T follicular helper cell (primary cell): ENCODE data around the gene CAVIN1.
"Not testable (repeated sequence)": the region's sequence is repeated elsewhere in the genome, so short reads cannot be mapped to it uniquely, and the experiment has no call there.

Source experiments
- DNase-seq: peaks from one replicate; pipeline ENCODE4 v3.0.0-alpha.2; 2020; ENCODE audit warnings: low read depth

CAVIN1 gene

DNA sequence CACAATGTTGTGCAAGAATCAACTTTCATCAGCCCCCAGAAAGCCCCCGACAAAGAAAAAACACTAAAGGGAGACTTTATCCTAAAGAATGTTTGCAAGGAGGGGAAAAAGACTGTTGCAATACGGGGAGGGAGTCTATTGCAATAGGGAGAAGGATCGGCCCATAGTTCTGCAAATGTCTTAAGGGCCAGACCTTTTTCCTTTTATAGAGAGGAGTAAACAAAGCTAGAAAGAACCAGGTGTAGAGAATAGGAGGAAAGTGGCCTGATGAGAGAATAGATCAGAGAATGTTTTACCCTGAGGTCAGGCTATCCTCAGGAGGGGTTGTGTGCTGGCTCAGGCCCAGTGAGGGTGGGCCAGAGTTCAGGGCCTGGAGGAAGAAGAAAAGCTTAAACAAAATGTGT lies 8.7 kb upstream of the CAVIN1 start:
- no peak for DNase-seq

DNA sequence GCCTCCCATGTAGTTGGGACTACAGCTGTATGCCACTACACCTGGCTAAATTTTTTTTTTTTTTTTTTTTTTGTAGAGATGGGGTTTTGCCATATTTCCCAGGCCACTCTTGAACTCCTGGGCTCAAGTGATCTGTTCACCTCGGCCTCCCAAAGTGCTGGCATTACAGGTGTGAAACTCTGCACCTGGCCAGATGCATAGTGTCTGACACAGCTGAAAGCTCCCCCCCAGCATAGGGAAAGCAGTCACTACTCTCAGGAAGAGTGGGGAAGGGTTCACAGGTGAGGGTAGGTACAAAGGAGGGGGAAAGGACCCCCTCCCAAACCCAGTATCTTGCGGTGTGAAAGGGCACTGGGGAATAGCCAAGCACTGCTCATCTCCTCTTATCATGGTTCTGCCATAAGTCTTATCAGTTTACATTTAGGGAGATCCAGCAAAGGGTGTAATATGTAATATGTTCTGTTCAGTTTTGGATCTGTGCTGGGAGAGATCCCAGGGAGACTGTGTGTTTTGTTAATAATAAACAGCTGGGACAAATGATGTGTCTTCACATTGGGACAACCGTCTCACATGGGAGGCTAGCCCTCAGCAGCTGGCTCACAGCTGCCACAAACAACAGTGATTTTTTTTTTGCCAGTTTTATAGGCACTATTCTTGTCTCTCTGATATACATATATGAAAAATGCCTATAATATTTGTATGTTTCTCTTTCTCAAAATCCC lies 6.8 kb upstream of the CAVIN1 start:
- DNase-seq = no peak

DNA sequence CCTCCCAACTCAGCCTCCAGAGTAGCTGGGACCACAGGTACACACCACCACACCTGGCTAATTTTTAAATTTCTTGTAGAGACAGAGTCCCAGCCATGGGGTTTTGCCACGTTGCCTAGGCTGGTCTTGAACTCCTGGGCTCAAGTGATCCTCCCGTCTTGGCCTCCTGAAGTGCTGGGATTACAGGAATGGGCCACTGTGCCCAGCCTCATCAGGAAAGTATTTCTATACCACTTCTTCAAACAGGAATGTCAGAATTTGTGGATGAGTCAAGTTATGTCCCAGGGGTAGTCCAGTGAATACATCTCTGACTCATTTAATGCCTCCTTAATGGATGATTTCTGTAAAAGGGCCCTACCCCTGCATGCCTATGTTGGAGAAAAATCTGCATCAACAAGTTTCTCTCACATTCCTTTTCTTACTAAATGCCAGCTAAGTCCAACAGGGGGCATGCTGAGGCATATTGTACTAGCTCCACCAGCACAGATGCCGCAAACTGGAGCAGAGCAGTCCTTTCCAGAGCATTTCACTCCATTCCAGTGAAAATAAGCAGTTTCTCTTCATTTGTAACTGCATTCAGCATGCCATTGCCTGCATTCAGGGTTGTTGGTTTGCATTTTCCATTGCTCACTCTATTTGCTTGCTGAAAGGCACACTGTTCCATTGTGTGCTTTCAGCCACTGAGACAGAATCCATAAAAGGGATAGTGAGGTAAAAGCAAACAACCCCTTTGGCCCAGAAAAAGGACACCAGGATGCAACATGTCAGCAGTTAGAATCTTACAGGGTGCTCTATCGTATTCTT lies 5.3 kb upstream of the CAVIN1 start:
- no peak for DNase-seq

DNA sequence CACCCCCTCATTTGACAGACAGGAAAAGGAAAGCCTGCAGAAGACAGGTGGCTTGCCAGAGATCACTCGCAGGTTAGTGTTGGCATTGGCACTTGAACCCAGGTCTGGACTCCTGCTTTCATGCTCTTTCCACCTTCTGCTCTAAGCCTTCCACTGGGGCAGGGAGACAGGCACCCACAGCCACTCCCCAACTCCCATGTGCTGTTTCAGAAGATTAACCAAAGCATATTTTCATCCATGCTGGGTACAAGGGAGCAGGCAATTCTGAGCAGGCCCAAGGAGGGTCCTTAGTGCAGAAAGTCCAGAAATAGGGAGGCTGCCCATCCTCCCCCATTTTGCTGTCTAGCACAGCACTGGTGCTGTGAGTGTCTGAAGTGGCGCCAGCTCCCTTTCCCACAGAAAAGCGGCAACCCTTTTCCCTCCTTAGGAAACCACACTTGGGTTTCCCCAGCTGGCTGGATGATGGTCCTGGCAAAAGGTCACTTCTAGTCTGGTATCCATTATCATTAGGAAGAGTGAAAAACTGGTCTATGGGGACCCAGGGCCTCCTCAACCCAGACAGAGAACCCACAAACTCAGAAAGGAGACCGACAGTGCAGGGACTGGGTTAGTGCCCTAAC lies 2.0 kb upstream of the CAVIN1 start:
- DNase-seq = no peak

DNA sequence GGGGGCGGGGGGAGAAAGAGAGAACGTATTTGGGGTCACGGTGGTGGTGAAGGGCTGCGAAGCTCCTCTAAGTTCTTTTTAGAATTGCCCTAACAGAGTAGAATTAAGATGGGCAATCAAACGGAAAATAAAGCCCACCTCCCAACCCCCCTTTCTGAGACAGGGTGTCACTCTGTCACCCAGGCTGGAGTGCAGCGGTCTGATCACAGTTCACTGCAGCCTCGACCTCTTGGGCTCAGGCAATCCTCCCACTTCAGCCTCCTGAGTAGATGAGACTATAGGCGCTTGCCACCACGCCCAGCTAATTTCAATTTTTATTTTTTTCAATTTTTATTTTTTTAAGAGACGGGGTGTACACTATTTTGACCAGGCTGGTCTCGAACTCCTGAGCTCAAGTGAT lies 710 bp upstream of the CAVIN1 start:
- DNase-seq = no peak

DNA sequence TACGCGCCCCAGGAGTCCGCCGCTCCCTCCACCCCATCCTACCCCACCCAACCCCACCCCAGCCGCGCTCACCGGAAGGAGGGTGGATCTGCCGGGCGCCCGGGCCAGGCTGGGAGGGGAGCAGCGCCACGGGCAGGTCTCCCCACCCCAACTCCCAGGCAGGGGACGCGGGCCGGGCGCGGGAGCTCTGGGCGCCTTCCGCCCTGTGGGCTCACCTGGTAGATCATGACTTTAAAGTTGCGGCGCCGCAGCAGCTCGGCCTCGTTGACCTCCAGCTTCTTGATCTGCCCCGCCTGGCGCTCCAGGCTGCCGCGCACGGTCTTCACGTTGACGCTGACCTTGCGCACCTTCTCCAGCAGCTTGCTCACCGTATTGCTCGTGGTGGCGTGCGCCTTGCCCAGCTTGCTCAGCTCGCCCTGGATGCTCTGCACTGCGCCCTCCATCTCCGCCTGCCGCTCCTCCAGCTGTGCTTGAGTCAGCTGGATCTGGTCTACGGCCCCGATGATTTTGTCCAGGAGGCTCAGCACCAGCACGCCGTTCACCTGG lies 571 bp downstream of the CAVIN1 start:
- DNase-seq = no peak

DNA sequence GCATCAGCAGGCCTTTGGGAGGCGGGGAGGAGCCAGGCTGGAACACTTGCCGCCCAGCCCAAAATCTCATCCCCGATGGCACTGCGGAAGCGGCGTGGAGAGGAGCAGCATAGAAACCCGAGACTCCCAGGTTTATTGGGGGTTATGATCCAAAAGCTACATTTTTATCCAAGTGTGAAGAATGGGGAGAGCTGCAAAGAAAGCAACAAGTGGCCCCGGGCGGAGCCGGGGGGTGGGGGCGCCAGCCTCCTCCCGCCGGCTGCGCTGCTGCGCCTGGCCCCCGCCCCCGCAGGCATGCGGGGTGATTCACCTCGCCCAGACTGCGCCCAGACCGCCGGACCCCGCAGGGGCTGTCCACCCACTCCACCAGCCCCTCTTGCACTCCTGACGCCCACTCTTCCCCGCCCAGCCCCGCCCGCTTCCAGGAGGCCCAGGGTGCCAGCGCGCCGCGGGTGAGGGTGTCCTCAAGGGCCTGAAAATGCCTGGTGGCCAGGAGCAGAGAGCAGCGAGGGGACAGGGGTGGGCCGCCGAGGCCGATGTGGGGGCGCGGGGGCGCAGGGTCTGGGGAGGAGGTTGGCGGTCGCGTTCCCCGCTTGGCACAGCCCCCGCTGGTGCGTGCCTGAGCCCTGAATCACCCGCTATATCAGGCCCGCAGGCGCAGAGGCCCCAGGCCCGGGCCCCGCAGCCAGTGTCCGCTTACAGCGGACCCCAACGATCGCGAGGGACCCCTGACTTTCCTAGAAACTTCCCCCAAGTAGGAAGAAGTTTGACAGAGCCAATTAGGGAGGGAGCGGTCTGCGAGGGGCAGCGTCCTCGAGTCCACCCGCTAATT lies 1.3 kb downstream of the CAVIN1 start:
- DNase-seq = no peak

DNA sequence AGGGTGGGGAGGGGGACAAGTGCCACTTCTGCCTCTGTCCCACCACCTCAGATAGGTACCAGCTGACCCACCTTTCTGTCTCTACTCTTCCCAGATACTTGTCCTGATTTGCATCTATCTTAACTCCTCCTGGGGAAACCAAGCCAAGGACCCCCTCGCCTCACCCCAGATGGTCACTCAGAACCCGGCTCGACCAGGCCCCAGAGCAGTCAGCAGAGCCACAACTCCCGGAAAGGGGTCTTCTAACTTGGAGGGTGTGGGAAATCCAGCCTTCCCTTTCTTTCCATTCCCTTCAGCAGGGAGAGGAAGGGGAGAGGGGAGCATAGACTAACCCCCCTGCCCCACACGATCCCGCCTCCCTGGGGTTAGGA lies 1.9 kb downstream of the CAVIN1 start:
- DNase-seq = no peak

DNA sequence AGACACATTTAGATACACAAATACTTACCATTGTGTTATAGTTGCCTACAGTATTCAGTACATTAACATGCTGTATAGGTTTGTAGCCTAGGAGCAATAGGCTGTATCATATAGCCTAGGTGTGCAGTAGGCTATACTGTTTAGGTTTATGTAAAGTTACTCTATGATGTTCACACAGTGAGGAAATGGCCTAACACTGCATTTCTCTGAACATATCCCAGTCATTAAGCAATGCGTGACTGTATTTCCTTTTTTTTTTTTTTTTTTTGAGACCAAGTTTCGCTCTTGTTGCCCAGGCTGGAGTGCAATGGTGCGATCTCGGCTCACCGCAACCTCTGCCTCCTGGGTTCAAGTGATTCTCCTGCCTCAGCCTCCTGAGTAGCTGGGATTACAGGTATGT lies 5.1 kb downstream of the CAVIN1 start:
- not testable (repeated sequence) for DNase-seq

DNA sequence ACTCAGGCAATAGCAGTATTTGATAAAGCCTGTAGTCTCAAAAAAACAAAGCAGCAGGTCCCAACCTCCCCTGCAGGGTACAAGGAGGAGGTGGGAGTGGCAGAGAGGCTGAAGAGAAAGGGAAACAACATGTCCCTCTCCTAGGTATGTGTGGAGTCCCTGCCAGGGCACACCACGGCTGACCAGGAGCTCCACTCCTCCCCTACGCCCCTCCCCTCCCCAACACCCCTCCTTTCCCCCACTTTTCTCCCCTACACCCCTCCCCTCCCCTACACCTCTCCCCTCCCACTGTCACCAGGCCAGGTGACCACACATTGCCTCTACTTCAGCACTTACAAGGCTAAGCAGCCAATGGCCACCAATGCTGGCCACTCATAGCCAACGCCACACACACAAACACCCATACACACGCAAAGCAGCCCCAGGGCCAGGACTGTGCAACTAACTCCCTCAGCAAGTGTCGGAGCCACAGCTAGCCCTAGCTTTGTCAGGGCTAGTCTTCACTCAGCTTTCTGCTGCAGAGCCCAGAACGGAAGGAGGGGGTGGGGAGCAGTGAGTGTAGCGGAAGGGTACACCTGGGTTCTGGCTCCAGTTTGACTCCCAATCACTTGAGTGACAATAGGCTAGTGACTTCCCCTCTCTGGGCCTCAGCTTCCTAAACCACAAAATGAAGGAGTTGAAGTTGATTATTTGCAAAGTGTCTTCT lies 8.2 kb downstream of the CAVIN1 start:
- DNase-seq = peak; percentile 23

DNA sequence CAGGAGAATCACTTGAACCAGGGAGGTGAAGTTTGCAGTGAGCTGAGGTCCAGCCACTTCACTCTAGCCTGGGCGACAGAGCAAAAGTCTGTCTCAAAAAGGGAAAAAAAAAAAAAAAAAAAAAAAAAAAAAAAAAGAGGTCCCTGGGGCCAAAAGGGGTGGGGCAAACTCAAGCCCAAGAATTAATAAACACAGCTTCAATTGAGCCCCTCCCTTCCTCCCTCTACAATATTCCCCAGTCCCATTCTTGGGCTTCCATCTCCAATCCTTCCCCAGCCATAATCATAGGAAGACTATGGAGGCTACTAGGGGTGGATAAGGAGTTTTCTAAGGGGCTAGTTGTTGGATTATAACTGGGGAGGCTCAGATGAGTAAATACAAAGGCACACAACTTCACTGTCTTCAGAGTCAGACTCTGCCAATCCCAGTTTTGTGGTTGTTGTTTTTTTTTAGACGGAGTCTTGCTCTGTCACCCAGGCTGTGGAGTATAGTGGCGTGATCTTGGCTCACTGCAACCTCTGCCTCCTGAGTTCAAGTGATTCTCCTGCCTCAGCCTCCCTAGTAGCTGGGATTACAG lies 9.5 kb downstream of the CAVIN1 start:
- no peak for DNase-seq

DNA sequence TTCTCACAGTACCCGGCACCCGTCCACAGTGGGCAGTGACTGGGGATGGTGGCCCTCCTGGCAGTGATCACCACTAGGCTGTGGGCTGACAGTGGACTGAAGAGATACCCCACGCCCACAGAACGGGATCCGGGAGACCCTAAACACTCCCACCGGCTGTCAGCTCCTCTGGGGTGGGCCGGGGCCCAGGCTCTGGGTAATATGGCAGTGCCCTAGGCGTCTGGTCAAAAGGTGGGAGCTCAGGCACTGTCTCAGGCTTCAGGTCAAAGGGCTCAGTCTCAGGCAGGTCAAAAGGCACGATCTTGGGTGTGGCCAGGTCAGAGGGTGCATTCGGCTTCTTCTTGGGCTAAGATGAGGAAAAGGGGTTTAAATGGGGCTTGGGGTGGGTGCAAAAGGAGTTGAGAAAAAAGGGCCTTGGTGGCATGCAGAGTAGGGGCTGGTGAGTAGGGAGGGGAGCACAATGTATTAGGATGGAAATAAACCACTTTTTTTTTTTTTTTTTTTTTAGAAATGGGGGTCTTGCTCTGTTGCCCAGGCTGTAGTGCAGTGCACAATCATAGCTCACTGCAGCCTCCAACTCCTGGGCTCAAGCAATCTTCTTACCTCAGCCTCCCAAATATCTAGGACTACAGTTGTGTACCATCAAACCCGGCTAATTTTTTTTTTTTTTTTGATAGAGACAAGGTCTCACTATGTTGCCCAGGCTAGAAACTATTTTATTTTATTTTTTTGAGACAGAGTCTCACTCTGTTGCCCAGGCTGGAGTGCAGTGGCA lies 11.0 kb downstream of the CAVIN1 start:
- DNase-seq = no peak

DNA sequence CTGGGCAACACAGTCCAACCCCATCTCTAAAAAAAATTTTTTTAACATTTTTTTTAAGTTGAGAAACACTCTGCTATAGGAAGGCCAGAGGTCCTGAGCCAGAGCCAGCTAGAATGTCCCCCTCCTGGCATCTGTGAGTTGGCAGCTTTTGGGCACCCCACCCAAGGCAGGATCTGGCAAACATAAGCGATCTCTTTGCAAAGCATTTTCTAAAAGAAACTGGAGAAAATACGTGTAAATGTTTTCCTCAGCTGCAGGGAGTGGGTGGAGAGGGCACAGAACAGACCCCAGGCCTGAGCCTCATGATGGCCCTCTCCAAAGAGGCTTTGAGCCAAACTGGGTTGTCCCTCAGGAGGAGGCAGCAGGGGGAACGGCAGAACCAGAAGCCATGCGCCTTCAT lies 11.7 kb downstream of the CAVIN1 start:
- DNase-seq = no peak

DNA sequence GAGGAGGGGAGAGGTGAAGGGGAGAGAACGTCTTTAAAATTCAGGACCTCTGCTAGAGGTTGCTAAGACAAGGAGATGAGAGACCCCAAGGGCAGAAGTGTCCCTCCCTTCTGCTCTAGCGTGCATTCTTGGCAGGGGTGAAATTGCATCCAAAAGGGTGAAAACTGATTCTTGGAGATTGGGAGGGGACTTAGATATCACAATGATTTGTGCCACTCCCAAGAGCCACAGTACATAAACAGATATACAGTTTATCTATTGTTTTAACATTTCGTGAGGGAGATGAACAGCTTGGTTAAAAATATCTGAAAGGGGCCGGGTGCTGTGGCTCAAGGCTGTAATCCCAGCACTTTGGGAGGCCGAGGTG lies 12.8 kb downstream of the CAVIN1 start:
- no peak for DNase-seq

DNA sequence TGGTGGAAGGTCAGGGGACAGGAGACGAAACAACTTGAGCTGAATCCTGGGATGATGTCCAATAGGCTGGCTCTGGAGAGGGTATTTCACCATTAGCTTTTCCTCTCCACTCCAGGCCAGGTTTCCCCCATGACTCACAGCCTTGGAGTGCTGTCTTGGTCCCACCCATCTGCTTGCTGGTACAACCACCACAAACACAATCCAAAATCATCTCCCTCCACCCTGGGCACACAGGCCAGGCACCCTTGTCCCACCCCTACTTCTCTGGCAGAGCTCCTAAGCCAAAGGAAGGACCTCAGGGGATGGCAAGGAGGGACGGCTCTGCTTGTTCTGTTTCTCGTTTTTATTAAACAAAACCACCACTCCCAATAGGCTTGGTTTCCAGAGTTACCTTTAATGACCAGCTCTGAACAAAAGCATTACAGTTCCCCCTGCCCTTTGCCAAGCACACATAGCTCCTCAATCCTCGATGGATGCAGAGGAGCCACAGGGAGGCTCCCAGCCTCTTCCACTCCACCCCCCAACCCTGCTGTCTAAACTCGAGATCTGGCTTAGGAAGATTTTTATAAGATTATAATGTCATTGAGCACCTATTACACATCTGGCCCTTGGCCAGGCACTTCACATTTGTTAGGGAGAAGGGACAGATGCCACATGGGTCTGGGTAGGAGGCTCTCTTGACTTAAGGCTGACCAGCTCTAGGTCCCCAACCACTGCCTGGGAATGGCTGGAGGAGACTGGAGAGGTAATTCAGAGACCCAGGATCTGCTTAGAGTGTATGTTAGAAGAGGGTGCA lies 13.3 kb downstream of the CAVIN1 start:
- DNase-seq = no peak

DNA sequence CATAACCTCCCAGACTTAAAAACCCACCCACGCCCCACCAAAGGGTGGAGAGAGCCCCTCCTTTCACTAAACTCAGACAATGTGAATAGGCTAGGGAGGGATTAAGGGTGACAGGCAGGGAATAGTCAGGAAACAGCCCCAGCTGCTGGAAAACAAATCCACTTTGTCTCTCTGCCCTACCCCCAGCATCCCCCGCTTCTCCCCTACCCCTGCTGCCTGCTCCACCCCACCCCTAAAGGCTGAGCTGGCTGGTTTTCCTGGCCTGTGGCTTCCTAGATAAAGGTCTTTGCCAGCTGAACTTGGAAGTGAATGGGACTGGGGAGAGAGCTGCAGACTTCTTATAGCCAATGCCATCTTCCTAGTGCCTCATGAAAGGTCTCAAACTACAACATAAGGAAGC lies 15.0 kb downstream of the CAVIN1 start:
- DNase-seq = no peak

DNA sequence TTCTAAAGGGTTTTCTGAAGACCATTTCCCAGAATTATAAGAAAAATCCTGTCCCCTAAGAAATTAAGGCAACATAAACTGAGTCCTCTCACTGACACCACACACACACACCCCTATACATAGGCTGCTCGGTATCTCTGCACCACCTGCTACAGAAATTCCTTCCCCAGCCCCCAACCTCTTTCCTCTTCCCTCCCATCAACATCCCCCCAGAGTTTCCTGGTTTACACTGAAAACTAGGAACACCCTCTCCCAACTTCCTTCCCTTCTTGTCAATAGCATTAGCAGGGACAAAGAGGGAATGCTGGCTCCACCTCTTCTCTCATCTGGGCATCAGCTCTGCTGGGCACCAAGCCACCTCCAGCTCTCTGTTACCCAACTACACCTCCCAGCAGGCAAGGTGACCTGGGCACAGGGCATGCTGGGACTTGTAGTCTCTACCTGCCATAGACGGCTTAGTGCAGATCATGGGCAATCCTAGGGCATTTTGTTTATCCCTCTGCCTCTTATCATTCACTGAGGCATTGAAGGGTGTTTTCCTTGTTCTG lies 15.7 kb downstream of the CAVIN1 start:
- DNase-seq = peak; percentile 52

DNA sequence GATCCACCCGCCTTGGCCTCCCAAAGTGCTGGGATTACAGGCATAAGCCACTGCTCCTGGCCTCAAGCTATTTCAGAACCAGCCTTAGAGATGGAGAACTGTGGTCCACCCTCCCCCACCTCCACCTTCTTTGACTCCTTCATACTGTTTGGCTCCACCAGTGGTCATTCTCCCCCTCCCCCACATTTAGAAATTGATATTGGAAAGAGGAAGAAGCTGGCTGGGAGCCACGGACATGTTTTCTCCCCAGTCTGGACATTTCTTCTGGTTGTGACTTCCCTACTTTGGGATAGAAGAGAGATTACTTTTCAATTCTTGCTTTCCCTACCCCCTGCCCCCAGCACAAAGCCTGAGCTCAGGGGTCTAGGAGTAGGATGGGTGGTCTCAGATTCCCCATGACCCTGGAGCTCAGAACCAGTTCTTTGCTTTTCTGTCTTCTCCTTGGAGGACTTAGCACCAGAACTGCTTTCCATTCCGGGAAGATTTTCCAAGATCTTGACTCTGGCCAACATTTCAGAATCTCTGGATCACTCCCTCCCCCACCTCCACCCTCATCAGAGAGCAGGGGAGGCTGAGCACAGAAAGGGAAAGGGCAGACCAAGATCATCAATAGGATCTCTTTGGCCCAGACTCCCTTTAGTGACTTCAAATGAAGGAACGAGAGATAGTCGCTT lies 16.3 kb downstream of the CAVIN1 start:
- no peak for DNase-seq
